Measurements from ENCODE around the gene MATR3.

Gene MATR3

DNA sequence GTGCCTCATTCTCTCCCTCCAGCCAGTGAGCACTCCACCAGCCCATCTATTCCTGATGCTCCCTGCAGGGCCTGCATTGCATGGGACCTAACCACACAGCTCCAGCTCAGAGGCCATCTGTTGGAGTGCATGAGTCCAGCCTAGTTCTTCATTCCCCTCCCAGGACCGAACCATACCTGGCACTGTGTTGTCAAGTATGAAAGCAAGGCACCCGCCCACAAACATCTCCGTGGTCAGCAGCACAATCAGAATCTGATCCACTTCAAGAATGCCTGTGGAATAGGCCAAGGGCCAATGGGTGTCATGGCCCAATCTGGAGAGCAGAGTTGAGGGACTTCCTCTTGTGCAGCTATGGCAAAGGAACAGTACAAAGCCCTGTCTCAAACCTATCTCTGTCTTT lies 83.7 kb downstream of the MATR3 start:
- no peak for ATAC-seq
- H3K9me3 Mint-ChIP-seq, result no peaks in the 10 kb centered on the region

DNA sequence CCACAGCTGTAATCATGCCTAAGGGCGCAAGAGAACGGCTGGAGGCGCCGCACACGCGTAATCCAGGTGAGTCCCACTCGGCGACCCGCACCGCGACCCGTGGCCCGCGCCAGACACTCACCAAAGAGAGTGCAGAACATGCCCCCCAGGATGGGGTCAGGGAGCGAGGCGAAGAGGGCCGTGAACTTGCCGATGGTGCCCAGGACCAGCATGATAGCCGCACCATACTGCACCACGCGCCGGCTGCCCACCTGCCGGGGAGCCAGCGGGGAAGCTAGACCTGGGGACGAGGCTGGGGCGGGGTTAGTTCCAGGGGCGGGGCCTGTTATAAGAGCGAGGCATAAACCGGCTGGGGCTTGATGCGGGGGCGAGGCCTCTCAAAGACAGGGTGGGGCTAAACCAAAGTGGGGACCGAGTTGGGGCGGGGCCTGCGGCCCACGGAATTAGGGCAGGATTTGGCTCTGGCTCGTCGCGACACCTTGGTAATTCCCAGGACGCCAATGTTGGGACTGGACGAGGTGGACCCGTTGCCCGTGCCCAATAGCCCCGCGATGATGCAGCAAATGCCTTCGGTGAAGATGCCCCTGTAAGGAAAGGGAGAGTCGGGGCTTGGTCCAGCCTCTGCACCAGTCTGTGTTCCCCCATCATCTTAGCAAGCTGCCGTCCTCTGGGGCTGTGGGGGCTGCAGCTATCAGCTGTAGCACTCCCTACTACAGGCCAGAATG lies 84.7 kb downstream of the MATR3 start:
- H3K36me3 Mint-ChIP-seq, result peaks cover 22% of the 10 kb centered on the region
- H3K4me3 Mint-ChIP-seq, result no peak overlapping the region
- no peak for ATAC-seq
- peaks cover 7% of the 10 kb centered on the region for H3K4me1 Mint-ChIP-seq
- H3K9me3 Mint-ChIP-seq, result no peaks in the 10 kb centered on the region
- no peak for DNase-seq (ENCODE audit: low spot score in 2 of 2)
- no peak overlapping the region for H3K27ac Mint-ChIP-seq

More for the DNA sequence above, 83.7 kb downstream of the MATR3 start:
- H3K27ac Mint-ChIP-seq, result no peak overlapping the region
- H3K4me3 Mint-ChIP-seq, result no peak overlapping the region
- DNase-seq (ENCODE audit: low spot score in 2 of 2), result no peak
- H3K36me3 Mint-ChIP-seq, result peaks cover 22% of the 10 kb centered on the region
- H3K4me1 Mint-ChIP-seq, result peaks cover 10% of the 10 kb centered on the region

DNA sequence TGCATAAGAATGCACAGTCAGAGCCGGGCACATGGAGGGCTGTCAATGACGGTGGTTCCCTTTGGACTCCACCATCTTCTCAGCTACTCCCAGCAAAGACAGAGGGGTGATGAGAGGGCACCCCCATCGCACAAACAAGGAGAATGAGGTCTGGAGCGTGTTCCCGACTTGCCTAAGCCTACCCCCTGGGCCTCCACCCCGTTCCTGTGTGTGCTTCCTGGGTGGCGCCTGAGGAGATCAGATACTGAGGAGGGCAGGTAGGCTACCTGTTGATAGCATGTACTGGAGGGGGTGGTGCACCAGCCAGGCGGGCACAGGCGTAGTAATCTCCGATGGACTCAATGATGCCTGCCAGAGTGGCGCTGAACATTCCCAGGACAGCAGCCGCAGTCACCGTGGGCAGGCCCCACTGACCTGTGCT lies 85.4 kb downstream of the MATR3 start:
- Mint-ChIP-seq H3K4me1 (peaks cover 7% of the 10 kb centered on the region), H3K9me3 (no peaks in the 10 kb centered on the region), H3K36me3 (peaks cover 22% of the 10 kb centered on the region), H3K4me3 (no peak overlapping the region), H3K27ac (no peak overlapping the region)
- ATAC-seq (no peak), DNase-seq (ENCODE audit: low spot score in 2 of 2) (no peak)

DNA sequence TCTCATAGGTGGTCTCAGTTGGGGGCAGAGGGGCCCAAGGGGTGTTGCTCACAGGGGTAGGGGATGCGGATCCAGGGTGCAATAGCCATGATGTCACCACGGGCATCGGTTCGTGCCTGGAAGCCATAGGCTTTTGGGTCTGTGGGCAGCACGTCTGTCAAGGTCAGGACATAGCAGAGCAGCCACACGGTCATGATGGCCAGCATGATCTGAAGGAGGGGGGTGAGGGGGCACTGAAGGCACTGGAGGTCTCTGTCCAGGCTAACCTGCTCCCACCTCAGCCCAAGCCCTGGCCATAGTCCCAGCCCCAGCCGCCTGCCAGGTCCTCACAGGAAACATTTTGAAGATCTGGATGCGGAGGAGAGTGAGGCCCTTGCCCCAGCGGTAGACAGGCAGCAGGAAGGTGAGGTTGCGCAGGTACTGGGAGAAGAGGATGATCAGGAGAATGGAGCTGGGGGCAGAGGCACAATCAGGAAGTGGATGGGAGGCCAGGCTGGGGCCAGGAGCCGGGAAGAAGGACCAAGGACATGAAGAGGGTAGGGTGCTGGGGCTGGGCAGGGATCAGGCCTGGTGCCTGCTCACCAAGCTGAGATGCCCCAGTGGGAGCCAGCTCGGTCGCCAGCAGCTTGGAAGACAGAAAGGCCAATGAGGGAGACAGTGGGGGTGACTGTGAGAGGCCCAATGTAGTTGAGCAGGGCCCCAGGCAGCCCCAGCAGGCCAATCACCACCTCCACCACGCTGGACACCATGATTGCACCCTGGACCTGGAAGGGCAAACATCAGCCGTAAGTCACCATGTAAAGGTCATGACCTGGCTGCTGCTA lies 86.3 kb downstream of the MATR3 start:
- H3K4me3 Mint-ChIP-seq, result no peak overlapping the region
- peak overlapping the region; percentile 48 for H3K27ac Mint-ChIP-seq
- DNase-seq (ENCODE audit: low spot score in 2 of 2), result no peak

More for the DNA sequence above, 86.3 kb downstream of the MATR3 start:
- ATAC-seq, result no peak
- Mint-ChIP-seq H3K4me1 (peaks cover 16% of the 10 kb centered on the region), H3K36me3 (peaks cover 21% of the 10 kb centered on the region), H3K9me3 (no peaks in the 10 kb centered on the region)
